ENCODE data around the gene LSM14A.
"Not testable (repeated sequence)": the region's sequence is repeated elsewhere in the genome, so short reads cannot be mapped to it uniquely, and the experiment has no call there.

DNA sequence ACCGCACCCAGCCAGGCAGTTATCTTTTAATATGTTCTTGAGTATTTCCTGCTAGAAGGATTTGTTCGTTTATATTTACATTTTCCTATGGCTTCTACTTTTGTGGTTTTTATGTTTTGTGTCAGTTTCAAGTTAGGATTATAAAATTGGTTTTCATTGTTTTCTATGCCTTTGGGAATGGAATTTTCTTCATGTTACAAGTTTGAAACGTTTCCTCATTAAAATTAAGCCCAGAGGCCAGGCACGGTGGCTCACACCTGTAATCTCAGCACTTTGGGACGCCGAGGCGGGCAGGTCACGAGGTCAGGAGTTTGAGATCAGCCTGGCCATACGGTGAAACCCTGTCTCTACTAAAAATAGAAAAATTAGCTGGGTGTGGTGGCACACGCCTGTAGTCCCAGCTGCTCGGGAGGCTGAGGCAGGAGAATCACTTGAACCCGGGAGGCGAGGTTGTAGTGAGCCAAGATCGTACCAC, 44.5 kb downstream of the LSM14A start:
- not testable (repeated sequence) for TF ChIP-seq POLR2A, TAF1, POLR2AphosphoS5 (IDR thresholded peaks at IDR 0.05; ENCODE audit: low read depth, low read length)

Data from GM12891 (cell line).